Measurements from ENCODE around the gene PTPRN2.

Gene PTPRN2

DNA sequence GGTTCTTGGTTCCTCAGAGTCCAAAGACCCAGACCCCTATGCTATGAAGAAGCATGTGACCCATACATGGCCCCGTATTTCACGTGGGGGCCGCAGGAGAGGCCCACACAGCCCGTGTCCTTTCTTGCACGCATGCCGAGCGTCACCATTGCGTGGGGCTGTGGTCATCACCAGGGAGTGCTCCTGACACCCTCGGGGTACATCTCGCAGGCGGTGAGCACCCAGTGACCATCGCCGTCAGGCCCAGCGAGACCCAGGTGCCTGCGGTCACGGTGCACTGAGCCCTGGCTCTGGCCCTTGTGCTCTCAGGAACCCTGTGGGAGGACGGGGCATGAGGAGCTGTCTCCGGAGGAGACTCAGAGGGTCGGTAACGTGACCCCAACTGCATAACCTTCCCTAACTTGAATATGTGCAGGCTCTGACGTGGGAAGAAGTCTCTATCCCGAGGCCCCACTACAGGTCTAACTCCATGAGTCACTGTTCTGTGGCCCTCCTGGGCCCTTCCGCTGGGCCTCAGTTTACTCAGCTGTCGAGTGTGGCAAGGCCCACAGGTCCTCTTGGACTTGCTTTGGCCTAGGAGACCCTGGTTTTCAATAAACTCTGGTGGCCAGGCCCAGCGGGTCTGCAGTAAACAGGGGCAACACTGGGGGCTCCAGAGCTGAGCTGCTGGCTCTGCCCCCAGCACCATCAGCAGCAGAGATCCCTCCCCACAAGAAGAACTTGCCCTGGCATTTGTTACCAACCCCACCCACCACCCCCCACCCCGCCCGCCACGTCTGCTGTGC lies 503.9 kb downstream of the PTPRN2 start:
- no peak for TF ChIP-seq CTCF (IDR thresholded peaks at IDR 0.05; ENCODE audit: low read depth, low read length)
- H3K4me3 ChIP-seq (ENCODE audit: low read depth, low read length): no peak overlapping the region

DNA sequence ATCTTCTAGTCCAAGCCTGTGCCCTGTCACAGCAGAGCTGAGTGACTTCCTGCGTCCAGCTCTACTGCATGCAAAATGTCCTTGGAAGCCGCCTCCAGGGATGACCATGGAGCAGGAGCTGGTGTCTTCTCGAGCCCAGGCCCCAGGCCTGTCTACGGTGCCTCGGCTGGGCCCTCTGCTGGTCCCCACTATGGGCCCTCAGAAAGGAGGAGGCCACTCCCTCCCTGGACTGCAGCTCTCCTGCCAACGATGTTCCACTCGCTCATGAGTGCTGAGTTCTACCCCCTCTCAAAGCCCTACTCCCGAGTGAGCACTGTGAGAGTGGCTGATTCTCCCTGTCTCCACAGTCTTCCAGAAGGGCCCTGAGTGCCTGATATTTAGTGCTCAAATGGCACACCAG lies 504.9 kb downstream of the PTPRN2 start:
- TF ChIP-seq CTCF (IDR thresholded peaks at IDR 0.05; ENCODE audit: low read depth, low read length): no peak
- no peak overlapping the region for H3K4me3 ChIP-seq (ENCODE audit: low read depth, low read length)

DNA sequence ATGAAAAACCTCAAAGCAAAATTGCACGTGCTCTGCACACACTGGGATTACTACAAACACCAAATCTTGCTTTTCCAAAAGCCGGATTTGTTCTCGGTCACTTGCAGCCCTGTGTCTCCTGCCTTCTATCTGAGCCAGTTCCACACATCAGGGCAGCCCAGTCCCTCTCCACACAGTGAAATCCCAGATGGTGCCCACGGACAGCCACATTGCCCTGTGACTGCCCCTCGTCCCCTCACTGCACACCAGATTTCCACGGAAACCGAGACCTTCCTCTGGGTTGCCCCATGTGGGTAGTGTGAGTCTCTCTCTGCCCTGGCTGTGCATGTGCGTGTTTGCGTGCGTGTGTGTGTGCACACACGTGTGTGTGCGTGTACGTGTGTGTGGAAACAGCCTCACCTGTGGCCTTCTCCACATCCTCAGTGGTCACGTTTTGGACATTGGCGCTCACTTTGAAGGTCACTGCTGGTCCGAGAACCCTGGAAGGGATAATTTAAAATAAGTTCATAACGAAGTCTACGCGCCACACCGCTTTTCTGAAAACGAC lies 506.7 kb downstream of the PTPRN2 start:
- H3K4me3 ChIP-seq (ENCODE audit: low read depth, low read length): no peak overlapping the region
- no peak for TF ChIP-seq CTCF (IDR thresholded peaks at IDR 0.05; ENCODE audit: low read depth, low read length)

GRCh38 chr7:158077934-158078910 lies 509.4 kb downstream of the PTPRN2 start:
- no peak overlapping the region for H3K4me3 ChIP-seq (ENCODE audit: low read depth, low read length)
- TF ChIP-seq CTCF (IDR thresholded peaks at IDR 0.05; ENCODE audit: low read depth, low read length): no peak

- TF ChIP-seq CTCF (IDR thresholded peaks at IDR 0.05; ENCODE audit: low read depth, low read length): no peak
- no peak overlapping the region for H3K4me3 ChIP-seq (ENCODE audit: low read depth, low read length)
Observed at GRCh38 chr7:158077151-158077840, 510.3 kb downstream of the PTPRN2 start.

GRCh38 chr7:158076656-158077055 lies 511.0 kb downstream of the PTPRN2 start:
- H3K4me3 ChIP-seq (ENCODE audit: low read depth, low read length): no peak overlapping the region
- no peak for TF ChIP-seq CTCF (IDR thresholded peaks at IDR 0.05; ENCODE audit: low read depth, low read length)

All from WI38 (cell line).